ENCODE measurements around the gene MAP7D3. TPM values are rescaled to one million over a fixed set of nuclear protein-coding genes. Genes with fewer than 3 reads are reported as not detected.

The MAP7D3 gene
- total and polyA plus RNA-seq, 10 of the 15 experiments (the other 5 are each of a cell fraction or from before 2014, with no cell fraction given), result 9.1 to 24.0 (median 11.0) TPM

- TF ChIP-seq NR2C2 (IDR thresholded peaks at IDR 0.05; ENCODE audit: borderline replicate concordance, control insufficient read depth, insufficient read length, low read depth) (no peak), NRF1 (conservative IDR thresholded peaks at IDR 0.05; ENCODE audit: low read depth, low read length) (no peak)
- TF ChIP-seq, protein P1, sequence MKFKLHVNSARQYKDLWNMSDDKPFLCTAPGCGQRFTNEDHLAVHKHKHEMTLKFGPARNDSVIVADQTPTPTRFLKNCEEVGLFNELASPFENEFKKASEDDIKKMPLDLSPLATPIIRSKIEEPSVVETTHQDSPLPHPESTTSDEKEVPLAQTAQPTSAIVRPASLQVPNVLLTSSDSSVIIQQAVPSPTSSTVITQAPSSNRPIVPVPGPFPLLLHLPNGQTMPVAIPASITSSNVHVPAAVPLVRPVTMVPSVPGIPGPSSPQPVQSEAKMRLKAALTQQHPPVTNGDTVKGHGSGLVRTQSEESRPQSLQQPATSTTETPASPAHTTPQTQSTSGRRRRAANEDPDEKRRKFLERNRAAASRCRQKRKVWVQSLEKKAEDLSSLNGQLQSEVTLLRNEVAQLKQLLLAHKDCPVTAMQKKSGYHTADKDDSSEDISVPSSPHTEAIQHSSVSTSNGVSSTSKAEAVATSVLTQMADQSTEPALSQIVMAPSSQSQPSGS (IDR thresholded peaks at IDR 0.05; ENCODE audit: low read length), result no peak
- in situ Hi-C loops (cut with MboI), result no loop called here
- no peaks in the 10 kb centered on the region for H3K9me3 ChIP-seq (replicated peaks; ENCODE audit: control insufficient read depth, insufficient read depth, low read length)
- H3K4me2 ChIP-seq (ENCODE audit: control insufficient read depth, insufficient read depth), result no peak overlapping the region
- DNase-seq (ENCODE audit: low read depth, low spot score), result no peak
- RAD21 ChIA-PET (ENCODE audit: unreplicated experiment), result no interaction called here
- no peak overlapping the region for H2AFZ ChIP-seq (ENCODE audit: control insufficient read depth, low read depth, low read length)
- POLR2A ChIA-PET, result no interaction called here
- H3K27me3 ChIP-seq (replicated peaks in 1 of 2; ENCODE audit: control insufficient read depth in 2 of 2, insufficient read depth in 2 of 2, low read length in 1 of 2), result no peaks in the 10 kb centered on the region
- H3K4me1 ChIP-seq (ENCODE audit: control insufficient read depth, insufficient read depth, low read length), result no peaks in the 10 kb centered on the region
- H3K4me3 ChIP-seq, result no peak overlapping the region
- no peak for ATAC-seq
- H4K20me1 ChIP-seq (ENCODE audit: control insufficient read depth, insufficient read depth), result no peaks in the 10 kb centered on the region
- H3K79me2 ChIP-seq (ENCODE audit: control insufficient read depth, insufficient read depth, low read length), result no peaks in the 10 kb centered on the region
- SMC1A ChIA-PET (ENCODE audit: uncharacterized antibody, unreplicated experiment), result no interaction called here
- H3K36me3 ChIP-seq (ENCODE audit: control insufficient read depth in 2 of 2, insufficient read depth in 2 of 2, low read length in 1 of 2), result no peaks in the 10 kb centered on the region
- no peak overlapping the region for H3K9ac ChIP-seq (ENCODE audit: control insufficient read depth, insufficient read depth, low read length)
- no peak overlapping the region for H3K27ac ChIP-seq (ENCODE audit: control insufficient read depth, insufficient read depth)
- no peak for FAIRE-seq
- BruUV-seq (replicated peaks), result no TSS peak
- CTCF ChIA-PET, result no interaction called here
- WGBS (ENCODE audit: insufficient coverage, insufficient replicate concordance, low lambda C conversion rate, missing lambda C conversion rate), result 64% methylated on average over 7 of the region's 7 CpGs
- intact Hi-C loops (cut with micrococcal nuclease; ENCODE audit: unreplicated experiment), result no loop called here
These were observed 36.6 kb downstream of the MAP7D3 start for GRCh38 chrX:136214551-136214950.

- no peak for FAIRE-seq
- no peak overlapping the region for H3K4me3 ChIP-seq
- ATAC-seq, result no peak
- in situ Hi-C loops (cut with MboI), result no loop called here
- ChIA-PET RAD21 (ENCODE audit: unreplicated experiment) (no interaction called here), POLR2A (no interaction called here), SMC1A (ENCODE audit: uncharacterized antibody, unreplicated experiment) (interaction anchor here (0.6 to 1.2 kb wide), 2 partner anchors 16 to 55 kb away, joined by 3 read pairs; no protein-coding TSS in a partner anchor), CTCF (no interaction called here)
- DNase-seq (ENCODE audit: low read depth, low spot score), result no peak
- intact Hi-C loops (cut with micrococcal nuclease; ENCODE audit: unreplicated experiment), result no loop called here
- no peaks in the 10 kb centered on the region for H3K79me2 ChIP-seq (ENCODE audit: control insufficient read depth, insufficient read depth, low read length)
- no peaks in the 10 kb centered on the region for H3K9me3 ChIP-seq (replicated peaks; ENCODE audit: control insufficient read depth, insufficient read depth, low read length)
- H3K27me3 ChIP-seq (replicated peaks in 1 of 2; ENCODE audit: control insufficient read depth in 2 of 2, insufficient read depth in 2 of 2, low read length in 1 of 2), result no peaks in the 10 kb centered on the region
- H2AFZ ChIP-seq (ENCODE audit: control insufficient read depth, low read depth, low read length), result no peak overlapping the region
- H3K36me3 ChIP-seq (ENCODE audit: control insufficient read depth in 2 of 2, insufficient read depth in 2 of 2, low read length in 1 of 2), result no peaks in the 10 kb centered on the region
- 67% methylated on average over 17 of the region's 17 CpGs for WGBS (ENCODE audit: insufficient coverage, insufficient replicate concordance, low lambda C conversion rate, missing lambda C conversion rate)
- H3K4me2 ChIP-seq (ENCODE audit: control insufficient read depth, insufficient read depth), result no peak overlapping the region
- no TSS peak for BruUV-seq (replicated peaks)
- no peak overlapping the region for H3K9ac ChIP-seq (ENCODE audit: control insufficient read depth, insufficient read depth, low read length)
- H3K4me1 ChIP-seq (ENCODE audit: control insufficient read depth, insufficient read depth, low read length), result no peaks in the 10 kb centered on the region
- H4K20me1 ChIP-seq (ENCODE audit: control insufficient read depth, insufficient read depth), result no peaks in the 10 kb centered on the region
- no peak overlapping the region for H3K27ac ChIP-seq (ENCODE audit: control insufficient read depth, insufficient read depth)
- no peak for TF ChIP-seq SRF (IDR thresholded peaks at IDR 0.05; ENCODE audit: low read depth in 2 of 2, low read length in 2 of 2)
- no peak for TF ChIP-seq ASH2L (IDR thresholded peaks at IDR 0.05; ENCODE audit: borderline replicate concordance, low read depth)
- TF ChIP-seq IRF3 (IDR thresholded peaks at IDR 0.05), result no peak
- TF ChIP-seq, protein P2, sequence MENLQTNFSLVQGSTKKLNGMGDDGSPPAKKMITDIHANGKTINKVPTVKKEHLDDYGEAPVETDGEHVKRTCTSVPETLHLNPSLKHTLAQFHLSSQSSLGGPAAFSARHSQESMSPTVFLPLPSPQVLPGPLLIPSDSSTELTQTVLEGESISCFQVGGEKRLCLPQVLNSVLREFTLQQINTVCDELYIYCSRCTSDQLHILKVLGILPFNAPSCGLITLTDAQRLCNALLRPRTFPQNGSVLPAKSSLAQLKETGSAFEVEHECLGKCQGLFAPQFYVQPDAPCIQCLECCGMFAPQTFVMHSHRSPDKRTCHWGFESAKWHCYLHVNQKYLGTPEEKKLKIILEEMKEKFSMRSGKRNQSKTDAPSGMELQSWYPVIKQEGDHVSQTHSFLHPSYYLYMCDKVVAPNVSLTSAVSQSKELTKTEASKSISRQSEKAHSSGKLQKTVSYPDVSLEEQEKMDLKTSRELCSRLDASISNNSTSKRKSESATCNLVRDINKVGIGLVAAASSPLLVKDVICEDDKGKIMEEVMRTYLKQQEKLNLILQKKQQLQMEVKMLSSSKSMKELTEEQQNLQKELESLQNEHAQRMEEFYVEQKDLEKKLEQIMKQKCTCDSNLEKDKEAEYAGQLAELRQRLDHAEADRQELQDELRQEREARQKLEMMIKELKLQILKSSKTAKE (IDR thresholded peaks at IDR 0.05; ENCODE audit: low read depth, poor library complexity, severe bottlenecking), result no peak
- TF ChIP-seq FOS (IDR thresholded peaks at IDR 0.05; ENCODE audit: borderline replicate concordance, extremely low read depth, insufficient read length), result no peak
- TF ChIP-seq ZNF24 (IDR thresholded peaks at IDR 0.05), result no peak
These were observed 38.6 kb downstream of the MAP7D3 start for GRCh38 chrX:136212557-136213111.

All from GM12878 (cell line).